Large intestine (tissue), 3 donors: Measurements from ENCODE around the gene PCSK6. TPM values are rescaled to one million over a fixed set of nuclear protein-coding genes. Genes with fewer than 3 reads are reported as not detected.
"Not testable (repeated sequence)": the region's sequence is repeated elsewhere in the genome, so short reads cannot be mapped to it uniquely, and the experiment has no call there.

Experiments used
- DNase-seq, 2 donors: peaks; one replicate each; pipeline versions ENCODE4 v3.0.0 to v3.0.0-alpha.2; 2013
- H3K27ac ChIP-seq: one replicate; pipeline ENCODE4 v1.5.1; 2013; ENCODE audit warnings: low read length
- H3K27me3 ChIP-seq: 2 replicates; pipeline ENCODE4 v1.6.1; 2013; ENCODE audit warnings: low read length; ENCODE audit not compliant: control insufficient read depth, insufficient read depth
- H3K36me3 ChIP-seq: 2 replicates; pipeline ENCODE4 v1.6.1; 2013; ENCODE audit warnings: low read length; ENCODE audit not compliant: control insufficient read depth, insufficient read depth
- H3K4me1 ChIP-seq: one replicate; pipeline ENCODE4 v1.6.1; 2013; ENCODE audit warnings: low read length; ENCODE audit not compliant: control insufficient read depth, insufficient read depth
- H3K4me3 ChIP-seq: one replicate; pipeline ENCODE4 v1.5.1; 2013; ENCODE audit warnings: low read length
- H3K9me3 ChIP-seq: one replicate; pipeline ENCODE4 v1.6.1; 2013; ENCODE audit warnings: mild to moderate bottlenecking, low read depth, low read length, moderate library complexity; ENCODE audit not compliant: control insufficient read depth
- WGBS: methylation state at CpG from one replicate; pipeline ENCODE4 v1.1.5; 2013; ENCODE audit warnings: low lambda C conversion rate; ENCODE audit not compliant: insufficient coverage; 5-methylcytosine and 5-hydroxymethylcytosine counted together
- polyA plus RNA-seq: library from polyadenylated mRNA; unstranded; fragments of 120-200 nt; gene quantifications from one replicate; pipeline ENCODE4 v1.2.1, GENCODE V29; 2013

The PCSK6 gene
- polyA plus RNA-seq, 1 donor: 22.2 TPM

DNA sequence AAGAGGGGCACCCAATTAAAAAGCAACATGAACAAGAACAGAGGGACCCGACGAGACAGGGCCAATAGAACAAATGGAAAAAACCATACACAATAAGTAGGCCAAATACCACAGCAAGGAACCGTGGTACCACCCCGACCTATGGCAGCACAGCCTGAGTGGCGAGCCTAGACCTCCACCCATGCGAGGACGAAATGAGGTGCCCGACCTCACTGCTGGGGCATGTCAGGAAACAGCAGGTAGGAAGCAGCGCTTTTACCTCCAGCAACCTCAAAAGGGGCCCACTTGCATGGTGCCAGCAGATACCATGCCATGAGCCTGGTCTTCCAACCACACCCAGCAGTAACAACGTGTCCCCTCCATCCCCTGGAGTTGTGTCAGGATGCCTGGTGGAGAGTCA, 77.9 kb downstream of the PCSK6 start:
- no peaks in the 10 kb centered on the region for H3K36me3 ChIP-seq
- no peak for DNase-seq
- no peak overlapping the region for H3K4me3 ChIP-seq
- H3K4me1 ChIP-seq: no peaks in the 10 kb centered on the region
- no peaks in the 10 kb centered on the region for H3K9me3 ChIP-seq
- H3K27ac ChIP-seq: no peak overlapping the region
- no peaks in the 10 kb centered on the region for H3K27me3 ChIP-seq
- no CpG with 5 or more reads among the region's 10 CpGs for WGBS

GRCh38 chr15:101411085-101411484, 78.4 kb downstream of the PCSK6 start:
- H3K27me3 ChIP-seq: no peaks in the 10 kb centered on the region
- WGBS: no CpG with 5 or more reads among the region's 12 CpGs
- H3K27ac ChIP-seq: no peak overlapping the region
- no peaks in the 10 kb centered on the region for H3K9me3 ChIP-seq
- H3K4me1 ChIP-seq: no peaks in the 10 kb centered on the region
- H3K36me3 ChIP-seq: no peaks in the 10 kb centered on the region
- H3K4me3 ChIP-seq: no peak overlapping the region
- no peak for DNase-seq

GRCh38 chr15:101410612-101411011, 78.9 kb downstream of the PCSK6 start:
- Histone ChIP-seq H3K36me3 (no peaks in the 10 kb centered on the region), H3K4me3 (no peak overlapping the region), H3K4me1 (no peaks in the 10 kb centered on the region), H3K27ac (no peak overlapping the region), H3K9me3 (no peaks in the 10 kb centered on the region), H3K27me3 (no peaks in the 10 kb centered on the region)
- no CpG with 5 or more reads among the region's 7 CpGs for whole genome bisulfite sequencing
- no peak for DNase-seq

DNA sequence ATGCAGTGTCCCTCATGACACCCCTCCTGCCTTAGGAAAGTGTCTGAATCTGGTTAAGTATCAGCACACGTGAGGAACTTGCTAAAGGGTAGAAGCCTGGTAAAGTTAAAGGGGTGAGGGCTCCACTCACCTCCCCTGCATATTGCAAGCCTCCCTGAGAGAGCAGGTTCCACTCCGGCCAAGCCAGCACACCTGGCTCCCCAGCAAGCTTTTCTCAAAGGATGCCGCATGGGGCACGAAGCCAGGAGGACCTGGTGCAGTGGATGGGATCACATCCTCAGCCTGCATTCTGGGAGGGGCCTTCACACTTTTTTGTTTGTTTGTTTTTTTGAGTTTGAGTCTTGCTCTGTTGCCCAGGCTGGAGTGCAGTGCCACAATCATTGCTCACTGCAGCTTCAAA, 79.9 kb downstream of the PCSK6 start:
- Histone ChIP-seq H3K4me3 (no peak overlapping the region), H3K27me3 (no peaks in the 10 kb centered on the region), H3K9me3 (no peaks in the 10 kb centered on the region), H3K27ac (no peak overlapping the region), H3K4me1 (no peaks in the 10 kb centered on the region), H3K36me3 (no peaks in the 10 kb centered on the region)
- no CpG with 5 or more reads among the region's 4 CpGs for WGBS
- no peak for DNase-seq

DNA sequence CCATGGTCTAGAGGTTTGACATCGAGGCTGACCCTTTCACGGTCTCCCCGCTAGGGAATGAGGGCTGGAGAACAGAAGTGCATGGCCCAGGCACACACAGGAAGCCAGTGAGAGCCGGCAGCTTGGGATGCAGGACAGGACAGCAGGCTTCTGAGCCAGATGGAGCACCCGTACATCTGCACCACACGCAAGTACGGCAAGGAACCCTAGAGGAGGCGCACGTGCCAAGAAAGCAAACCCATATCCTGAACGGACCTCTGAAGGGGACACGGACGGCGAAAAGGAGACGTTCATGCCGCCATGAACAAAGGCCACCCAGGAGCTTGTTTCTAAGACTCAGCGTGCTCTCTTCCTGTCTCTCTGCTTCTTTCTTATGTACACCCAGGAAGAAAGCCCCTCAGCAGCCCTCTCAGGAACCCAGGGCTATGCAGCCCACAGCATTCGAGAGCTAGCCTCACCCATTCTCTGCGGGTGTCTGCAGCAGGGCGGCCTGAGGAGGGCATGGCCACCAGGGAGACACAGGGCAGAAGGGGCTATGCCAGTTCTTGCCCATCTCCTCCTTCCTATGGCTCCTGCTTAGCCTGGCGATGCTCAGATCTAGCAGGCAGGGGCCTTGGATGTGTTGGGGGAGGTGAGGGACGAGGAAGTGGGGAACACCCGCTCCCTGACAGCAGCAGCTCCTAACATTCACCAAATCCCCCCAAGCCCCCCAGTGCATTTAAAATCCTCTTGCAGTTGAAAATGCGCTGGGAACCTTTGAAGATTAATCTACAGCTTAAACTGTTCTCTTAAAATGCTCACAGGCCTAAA, 81.3 kb downstream of the PCSK6 start:
- no peaks in the 10 kb centered on the region for H3K36me3 ChIP-seq
- no peaks in the 10 kb centered on the region for H3K27me3 ChIP-seq
- DNase-seq: no peak
- no CpG with 5 or more reads among the region's 23 CpGs for WGBS
- H3K4me3 ChIP-seq: no peak overlapping the region
- no peaks in the 10 kb centered on the region for H3K4me1 ChIP-seq
- H3K9me3 ChIP-seq: no peaks in the 10 kb centered on the region
- no peak overlapping the region for H3K27ac ChIP-seq

DNA sequence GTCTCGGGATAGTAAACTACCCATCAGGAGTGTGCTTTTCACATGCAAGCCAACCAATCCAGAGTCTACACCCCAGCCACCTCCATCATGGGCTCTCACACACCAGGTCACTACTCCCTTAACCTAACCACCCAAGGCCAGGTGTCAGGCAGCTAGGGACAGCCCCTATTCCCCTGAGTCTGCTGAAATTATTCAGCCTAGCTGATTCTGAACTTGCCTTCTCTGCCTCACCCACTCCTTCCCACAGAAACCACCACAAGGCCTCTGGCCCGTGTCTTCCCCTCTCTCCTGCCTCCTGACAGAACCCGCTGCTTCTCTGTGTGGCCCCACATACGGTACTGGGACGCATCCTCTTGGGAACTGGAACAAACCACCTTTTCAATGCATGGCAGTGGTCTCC, 82.1 kb downstream of the PCSK6 start:
- no peak overlapping the region for H3K27ac ChIP-seq
- H3K4me1 ChIP-seq: no peaks in the 10 kb centered on the region
- no peak for DNase-seq
- no peaks in the 10 kb centered on the region for H3K36me3 ChIP-seq
- no peak overlapping the region for H3K4me3 ChIP-seq
- WGBS: no CpG with 5 or more reads among the region's 5 CpGs
- no peaks in the 10 kb centered on the region for H3K9me3 ChIP-seq
- no peaks in the 10 kb centered on the region for H3K27me3 ChIP-seq

DNA sequence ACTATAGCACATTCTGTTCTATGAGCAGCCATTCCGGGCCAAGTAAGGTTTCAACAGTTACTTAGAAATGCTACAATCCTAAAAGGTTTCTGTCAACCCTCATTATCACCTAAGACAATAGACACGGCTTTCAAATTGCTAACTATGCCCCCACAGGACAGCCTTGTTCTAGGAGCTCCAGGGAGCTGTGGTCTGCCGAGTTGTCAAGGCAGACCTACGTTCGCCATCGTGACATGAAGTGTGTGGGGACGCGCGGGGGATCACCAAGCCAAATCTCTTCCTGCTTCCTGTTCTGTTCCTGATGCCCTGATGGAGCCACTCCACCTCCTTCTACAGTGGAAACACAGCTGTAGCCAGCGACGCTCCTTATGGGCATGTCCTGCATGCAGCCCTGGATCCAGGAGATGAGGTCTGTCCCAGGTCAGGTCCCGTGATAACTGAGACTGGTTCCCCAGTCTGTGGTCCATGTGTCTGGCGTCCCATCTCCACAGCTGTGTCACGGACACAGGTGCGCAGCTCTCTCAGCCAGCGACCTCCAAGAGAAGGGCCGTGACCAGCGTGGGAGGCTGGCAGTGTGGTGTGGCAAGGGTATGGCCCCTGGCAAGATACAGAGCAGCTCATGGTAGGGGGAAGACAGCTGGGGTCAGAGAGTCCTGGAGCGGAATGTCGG, 82.8 kb downstream of the PCSK6 start:
- H3K27me3 ChIP-seq: no peaks in the 10 kb centered on the region
- H3K4me3 ChIP-seq: no peak overlapping the region
- 77% methylated on average over 4 of the region's 20 CpGs for WGBS
- H3K9me3 ChIP-seq: no peaks in the 10 kb centered on the region
- no peaks in the 10 kb centered on the region for H3K36me3 ChIP-seq
- no peak overlapping the region for H3K27ac ChIP-seq
- no peaks in the 10 kb centered on the region for H3K4me1 ChIP-seq
- DNase-seq: no peak

- 79% methylated on average over 4 of the region's 12 CpGs for WGBS
- no peaks in the 10 kb centered on the region for H3K4me1 ChIP-seq
- DNase-seq: no peak
Measured at GRCh38 chr15:101406036-101406435, 83.5 kb downstream of the PCSK6 start.

GRCh38 chr15:101404245-101404644, 85.3 kb downstream of the PCSK6 start:
- no peaks in the 10 kb centered on the region for H3K27me3 ChIP-seq
- no CpG with 5 or more reads among the region's 6 CpGs for WGBS
- DNase-seq: no peak
- no peak overlapping the region for H3K27ac ChIP-seq
- no peak overlapping the region for H3K4me3 ChIP-seq
- H3K36me3 ChIP-seq: no peaks in the 10 kb centered on the region
- H3K4me1 ChIP-seq: no peaks in the 10 kb centered on the region
- no peaks in the 10 kb centered on the region for H3K9me3 ChIP-seq

More at GRCh38 chr15:101406036-101406435, 83.5 kb downstream of the PCSK6 start:
- Histone ChIP-seq H3K27me3 (no peaks in the 10 kb centered on the region), H3K9me3 (no peaks in the 10 kb centered on the region), H3K36me3 (no peaks in the 10 kb centered on the region), H3K4me3 (no peak overlapping the region), H3K27ac (no peak overlapping the region)

- not testable (repeated sequence) for DNase-seq, H3K27ac ChIP-seq, H3K36me3 ChIP-seq, H3K4me3 ChIP-seq, H3K4me1 ChIP-seq, H3K9me3 ChIP-seq, H3K27me3 ChIP-seq
- WGBS: no CpG with 5 or more reads among the region's 4 CpGs
Measured at GRCh38 chr15:101402883-101403282, 86.6 kb downstream of the PCSK6 start.
